CD4-positive, alpha-beta memory T cell (primary cell): ENCODE measurements around the gene NAP1L5. TPM values are rescaled to one million over a fixed set of nuclear protein-coding genes. Genes with fewer than 3 reads are reported as not detected.
A peak's percentile ranks its signal among the peaks of the same experiment; 100 is the strongest.

ENCODE experiments used
- CTCF ChIA-PET: fragments of 350-600 bp; sonication (Branson Sonifier 250); formaldehyde crosslinking; loops from one replicate; lab custom pipeline; 2021; ENCODE audit warnings: inconsistent platforms; ENCODE audit not compliant: partially characterized antibody; lab: Charles Lee
- POLR2A ChIA-PET: fragments of 350-600 bp; sonication (Branson Sonifier 250); formaldehyde crosslinking; loops from one replicate; lab custom pipeline; 2021; ENCODE audit not compliant: partially characterized antibody; lab: Charles Lee
- DNase-seq, 5 donors: peaks; one replicate each; pipeline versions ENCODE4 v3.0.0 to v3.0.0-alpha.2; 2020 to 2022; ENCODE audit warnings: mixed read lengths in 1 of 5
- H3K27ac ChIP-seq: one replicate; pipeline ENCODE4 v1.7.0; 2013; ENCODE audit warnings: low read depth, low read length
- H3K27me3 ChIP-seq: 2 replicates; pipeline ENCODE4 v1.7.0; 2013; ENCODE audit warnings: mild to moderate bottlenecking, low read length, moderate library complexity; ENCODE audit not compliant: insufficient read depth
- H3K36me3 ChIP-seq: 2 replicates; pipeline ENCODE4 v1.7.0; 2013; ENCODE audit warnings: mild to moderate bottlenecking, low read length, moderate library complexity; ENCODE audit not compliant: insufficient read depth
- H3K4me1 ChIP-seq: 2 replicates; pipeline ENCODE4 v1.7.0; 2013; ENCODE audit warnings: mild to moderate bottlenecking, low read length, moderate library complexity; ENCODE audit not compliant: insufficient read depth
- H3K4me3 ChIP-seq, 2 donors: one replicate each; pipeline ENCODE4 v1.7.0; 2013; ENCODE audit warnings: low read length in 2 of 2, mild to moderate bottlenecking in 1 of 2
- H3K9me3 ChIP-seq, 2 donors: one replicate each; pipeline ENCODE4 v1.7.0; 2013; ENCODE audit warnings: low read length in 2 of 2, control low read depth in 1 of 2; ENCODE audit not compliant: control insufficient read depth in 1 of 2
- H3K27ac Mint-ChIP-seq, 7 donors: one replicate each; pipeline ENCODE4 v1.8.0; 2020 to 2021; ENCODE audit warnings: mixed read lengths in 7 of 7, mild to moderate bottlenecking in 6 of 7, inconsistent platforms in 3 of 7, moderate library complexity in 3 of 7
- H3K27me3 Mint-ChIP-seq, 2 donors: one replicate each; pipeline ENCODE4 v1.8.0; 2020 to 2021; ENCODE audit warnings: mixed read lengths in 2 of 2
- H3K36me3 Mint-ChIP-seq, 2 donors: one replicate each; pipeline ENCODE4 v1.8.0; 2020 to 2021; ENCODE audit warnings: mixed read lengths in 2 of 2, inconsistent platforms in 1 of 2, mild to moderate bottlenecking in 1 of 2
- H3K4me1 Mint-ChIP-seq, 4 donors: one replicate each; pipeline ENCODE4 v1.8.0; 2020 to 2021; ENCODE audit warnings: mixed read lengths in 4 of 4, mild to moderate bottlenecking in 1 of 4
- H3K4me3 Mint-ChIP-seq, 8 donors: one replicate each; pipeline ENCODE4 v1.8.0; 2020 to 2021; ENCODE audit warnings: mixed read lengths in 8 of 8, mild to moderate bottlenecking in 7 of 8, moderate library complexity in 6 of 8, inconsistent platforms in 3 of 8
- H3K9me3 Mint-ChIP-seq, 8 donors: one replicate each; pipeline ENCODE4 v1.8.0; 2020 to 2021; ENCODE audit warnings: mixed read lengths in 8 of 8, mild to moderate bottlenecking in 5 of 8, inconsistent platforms in 3 of 8, moderate library complexity in 1 of 8
- intact Hi-C: fragments of 100-400 bp; cut with micrococcal nuclease; formaldehyde crosslinking; loops from one replicate; pipeline ENCODE4 v1.15.1; 2023
- polyA plus RNA-seq, 2 donors: library from polyadenylated mRNA; unstranded; fragments of 300-500 nt; fragmentation: Illumina TruSeq; gene quantifications; one replicate each; pipeline ENCODE4 v1.2.3, GENCODE V29; 2021
- total RNA-seq, 2 experiments: library from RNA; stranded (reverse); gene quantifications; one replicate each; pipeline ENCODE4 v1.2.3, GENCODE V29; 2021

Gene NAP1L5
- total and polyA plus RNA-seq, 4 experiments from 2014 or later = 1.2 to 3.9 (median 2.5) TPM

DNA sequence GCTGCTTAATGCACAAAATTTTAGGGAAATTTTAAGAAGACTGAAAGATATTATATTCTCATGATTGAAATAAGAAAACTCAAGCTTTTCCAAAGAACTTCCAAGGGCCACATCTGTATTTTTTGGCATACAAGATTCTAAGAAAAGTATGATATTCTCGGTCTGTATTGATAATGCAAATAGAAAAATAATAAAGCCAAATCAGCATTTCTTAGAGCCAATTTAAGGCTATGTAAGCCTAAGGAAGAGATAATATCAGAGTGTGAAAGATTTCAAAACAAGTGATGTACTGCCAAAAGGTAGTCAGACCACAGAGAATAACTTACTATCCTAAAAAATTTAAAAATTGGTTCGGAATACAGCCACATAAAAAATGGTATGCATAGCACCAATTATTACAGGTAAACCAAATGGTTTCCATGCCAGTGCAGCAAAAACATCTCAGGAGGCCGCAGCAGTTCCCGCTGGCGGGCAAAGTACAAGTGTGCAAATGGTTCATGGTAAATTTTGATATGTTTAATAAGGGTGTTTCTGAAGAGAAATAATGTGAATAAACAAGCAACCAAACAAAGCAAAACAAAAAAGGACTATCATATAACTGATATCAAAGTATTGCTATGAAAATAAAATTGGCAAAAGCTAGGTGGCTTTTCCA, 35.2 kb upstream of the NAP1L5 start:
- H3K36me3 Mint-ChIP-seq = peaks cover 18 to 20% of the 10 kb centered on the region in 2 donors
- H3K27ac Mint-ChIP-seq = no peak overlapping the region
- Histone ChIP-seq H3K27ac (no peak overlapping the region), H3K27me3 (no peaks in the 10 kb centered on the region), H3K4me1 (peaks cover 6% of the 10 kb centered on the region), H3K4me3 (no peak overlapping the region), H3K9me3 (no peaks in the 10 kb centered on the region), H3K36me3 (peaks cover 12% of the 10 kb centered on the region)
- intact Hi-C loops = no loop called here
- H3K9me3 Mint-ChIP-seq = no peaks in the 10 kb centered on the region
- no peaks in the 10 kb centered on the region for H3K27me3 Mint-ChIP-seq
- ChIA-PET CTCF (no interaction called here), POLR2A (no interaction called here)
- no peak overlapping the region for H3K4me3 Mint-ChIP-seq
- no peak for DNase-seq
- peaks cover 6 to 17% (median 12%) of the 10 kb centered on the region in 4 donors for H3K4me1 Mint-ChIP-seq

DNA sequence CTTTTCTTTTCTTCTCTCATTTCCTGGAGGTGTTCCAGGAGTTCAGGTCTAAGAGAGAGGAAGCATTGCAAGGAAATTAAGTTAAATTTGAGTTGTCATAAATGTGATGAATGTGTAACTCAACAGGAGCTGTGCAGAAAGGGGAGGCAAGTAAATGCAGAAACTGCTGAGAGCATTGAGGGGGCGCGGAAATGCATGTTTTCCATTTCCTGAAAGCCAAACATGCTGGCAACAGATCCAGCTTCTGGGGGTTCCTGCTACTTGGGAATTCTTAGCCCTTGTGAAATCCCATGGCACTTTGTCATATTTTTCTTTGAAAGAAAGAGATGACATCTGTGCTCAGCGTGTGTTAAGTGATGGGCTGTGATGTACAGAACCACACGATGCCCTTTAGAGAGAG, 33.8 kb upstream of the NAP1L5 start:
- H3K27me3 Mint-ChIP-seq = no peaks in the 10 kb centered on the region
- intact Hi-C loops = no loop called here
- Histone ChIP-seq H3K4me1 (no peaks in the 10 kb centered on the region), H3K36me3 (peaks cover 19% of the 10 kb centered on the region), H3K4me3 (no peak overlapping the region), H3K27ac (no peak overlapping the region), H3K9me3 (no peaks in the 10 kb centered on the region), H3K27me3 (no peaks in the 10 kb centered on the region)
- ChIA-PET POLR2A (no interaction called here), CTCF (interaction anchor here (0.7 to 0.8 kb wide), 2 partner anchors 11 to 192 kb away, joined by 3 read pairs; no protein-coding TSS in a partner anchor)
- no peak overlapping the region for H3K4me3 Mint-ChIP-seq
- no peaks in the 10 kb centered on the region for H3K9me3 Mint-ChIP-seq
- H3K27ac Mint-ChIP-seq = no peak overlapping the region
- DNase-seq = no peak
- peaks cover 0 to 4% (median 1%) of the 10 kb centered on the region in 4 donors for H3K4me1 Mint-ChIP-seq
- peaks cover 32% of the 10 kb centered on the region in 2 donors for H3K36me3 Mint-ChIP-seq

- no peak overlapping the region for H3K4me3 ChIP-seq
- H3K27ac Mint-ChIP-seq = no peak overlapping the region
- H3K36me3 Mint-ChIP-seq = peaks cover 32 to 38% of the 10 kb centered on the region in 2 donors
- no peaks in the 10 kb centered on the region for H3K4me1 ChIP-seq
- POLR2A ChIA-PET = no interaction called here
- no peaks in the 10 kb centered on the region for H3K27me3 ChIP-seq
- intact Hi-C loops = no loop called here
- no peak for DNase-seq
- peaks cover 22% of the 10 kb centered on the region for H3K36me3 ChIP-seq
- no peaks in the 10 kb centered on the region for H3K27me3 Mint-ChIP-seq
- CTCF ChIA-PET = interaction anchor here (0.8 kb wide), 1 partner anchor 191 kb away, joined by 3 read pairs; no protein-coding TSS in a partner anchor
- H3K27ac ChIP-seq = no peak overlapping the region
- H3K4me1 Mint-ChIP-seq = no peaks in the 10 kb centered on the region
- H3K4me3 Mint-ChIP-seq = no peak overlapping the region
- no peaks in the 10 kb centered on the region for H3K9me3 ChIP-seq
- no peaks in the 10 kb centered on the region for H3K9me3 Mint-ChIP-seq
Observed at GRCh38 chr4:88730811-88731210, 33.2 kb upstream of the NAP1L5 start.

- Histone ChIP-seq H3K27me3 (no peaks in the 10 kb centered on the region), H3K4me1 (no peaks in the 10 kb centered on the region), H3K36me3 (peaks cover 30% of the 10 kb centered on the region), H3K4me3 (no peak overlapping the region), H3K27ac (no peak overlapping the region), H3K9me3 (no peaks in the 10 kb centered on the region)
- Mint-ChIP-seq H3K36me3 (peaks cover 35 to 48% of the 10 kb centered on the region in 2 donors), H3K9me3 (no peaks in the 10 kb centered on the region), H3K27me3 (no peaks in the 10 kb centered on the region), H3K4me3 (no peak overlapping the region), H3K4me1 (no peaks in the 10 kb centered on the region), H3K27ac (peak overlapping the region in 1 of 7 donors; percentile 29)
- intact Hi-C loops = no loop called here
- POLR2A ChIA-PET = no interaction called here
- DNase-seq = no peak
- CTCF ChIA-PET = no interaction called here
Observed at GRCh38 chr4:88729146-88729760, 31.6 kb upstream of the NAP1L5 start.

DNA sequence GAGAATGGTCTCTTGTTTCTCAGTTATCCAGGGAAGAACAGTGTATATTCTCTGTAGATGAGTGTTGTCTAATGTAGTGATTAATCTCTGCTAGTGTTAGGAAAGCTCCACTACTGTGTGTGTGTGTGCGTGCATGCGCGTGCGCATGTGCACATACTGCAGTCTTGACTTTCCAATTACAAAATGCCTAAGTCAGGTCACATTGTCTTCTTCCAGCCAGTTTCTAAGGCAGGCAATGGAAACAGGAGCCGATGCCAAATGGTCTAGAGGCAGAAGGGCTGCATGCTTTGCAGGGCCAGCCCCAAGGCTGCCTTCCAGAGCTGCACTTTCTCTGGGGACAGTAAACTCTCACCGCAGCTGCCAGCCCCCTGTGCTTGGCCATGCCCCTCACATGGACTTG, 30.5 kb upstream of the NAP1L5 start:
- POLR2A ChIA-PET = no interaction called here

GRCh38 chr4:88725986-88726385, 28.4 kb upstream of the NAP1L5 start:
- intact Hi-C loops = no loop called here
- no peaks in the 10 kb centered on the region for H3K9me3 Mint-ChIP-seq
- peak overlapping the region in 1 of 8 donors; percentile 45 for H3K4me3 Mint-ChIP-seq
- H3K36me3 Mint-ChIP-seq = peaks cover 43 to 71% of the 10 kb centered on the region in 2 donors
- Histone ChIP-seq H3K36me3 (peaks cover 58% of the 10 kb centered on the region), H3K9me3 (no peaks in the 10 kb centered on the region), H3K4me1 (no peaks in the 10 kb centered on the region), H3K27ac (no peak overlapping the region), H3K4me3 (no peak overlapping the region), H3K27me3 (no peaks in the 10 kb centered on the region)
- no peak for DNase-seq
- peak overlapping the region in 1 of 7 donors; percentile 53 for H3K27ac Mint-ChIP-seq
- ChIA-PET CTCF (interaction anchor here (1.3 to 1.8 kb wide), 2 partner anchors 9 to 186 kb away, joined by 3 to 4 read pairs; no protein-coding TSS in a partner anchor), POLR2A (no interaction called here)
- no peaks in the 10 kb centered on the region for H3K4me1 Mint-ChIP-seq
- H3K27me3 Mint-ChIP-seq = no peaks in the 10 kb centered on the region

More for the DNA sequence above, 30.5 kb upstream of the NAP1L5 start:
- Histone ChIP-seq H3K36me3 (peaks cover 39% of the 10 kb centered on the region), H3K4me3 (no peak overlapping the region), H3K27ac (no peak overlapping the region), H3K9me3 (no peaks in the 10 kb centered on the region), H3K4me1 (no peaks in the 10 kb centered on the region), H3K27me3 (no peaks in the 10 kb centered on the region)
- Mint-ChIP-seq H3K4me1 (no peaks in the 10 kb centered on the region), H3K27me3 (no peaks in the 10 kb centered on the region), H3K27ac (peak overlapping the region in 3 of 7 donors; percentile 6 to 69 (median 60)), H3K36me3 (peaks cover 39 to 56% of the 10 kb centered on the region in 2 donors), H3K4me3 (no peak overlapping the region), H3K9me3 (no peaks in the 10 kb centered on the region)
- CTCF ChIA-PET = interaction anchor here (1.0 kb wide), 1 partner anchor 29 kb away, joined by 3 read pairs; no protein-coding TSS in a partner anchor
- DNase-seq = no peak
- intact Hi-C loops = no loop called here

GRCh38 chr4:88725143-88725542, 27.5 kb upstream of the NAP1L5 start:
- Mint-ChIP-seq H3K36me3 (peaks cover 48 to 72% of the 10 kb centered on the region in 2 donors), H3K4me3 (no peak overlapping the region), H3K4me1 (no peaks in the 10 kb centered on the region), H3K27ac (no peak overlapping the region), H3K27me3 (no peaks in the 10 kb centered on the region), H3K9me3 (no peaks in the 10 kb centered on the region)
- no peak overlapping the region for H3K27ac ChIP-seq
- no peaks in the 10 kb centered on the region for H3K9me3 ChIP-seq
- intact Hi-C loops = no loop called here
- CTCF ChIA-PET = interaction anchor here (1.3 to 1.8 kb wide), 2 partner anchors 8 to 185 kb away, joined by 3 to 4 read pairs; no protein-coding TSS in a partner anchor
- no peaks in the 10 kb centered on the region for H3K27me3 ChIP-seq
- H3K4me3 ChIP-seq = no peak overlapping the region
- H3K4me1 ChIP-seq = no peaks in the 10 kb centered on the region
- peaks cover 63% of the 10 kb centered on the region for H3K36me3 ChIP-seq
- POLR2A ChIA-PET = no interaction called here
- DNase-seq = no peak
